Measurements from ENCODE around the gene HGS. TPM values are rescaled to one million over a fixed set of nuclear protein-coding genes. Genes with fewer than 3 reads are reported as not detected.

HGS gene
- total RNA-seq, 4 donors from 2014 or later = 91.0 to 181 (median 107) TPM

DNA sequence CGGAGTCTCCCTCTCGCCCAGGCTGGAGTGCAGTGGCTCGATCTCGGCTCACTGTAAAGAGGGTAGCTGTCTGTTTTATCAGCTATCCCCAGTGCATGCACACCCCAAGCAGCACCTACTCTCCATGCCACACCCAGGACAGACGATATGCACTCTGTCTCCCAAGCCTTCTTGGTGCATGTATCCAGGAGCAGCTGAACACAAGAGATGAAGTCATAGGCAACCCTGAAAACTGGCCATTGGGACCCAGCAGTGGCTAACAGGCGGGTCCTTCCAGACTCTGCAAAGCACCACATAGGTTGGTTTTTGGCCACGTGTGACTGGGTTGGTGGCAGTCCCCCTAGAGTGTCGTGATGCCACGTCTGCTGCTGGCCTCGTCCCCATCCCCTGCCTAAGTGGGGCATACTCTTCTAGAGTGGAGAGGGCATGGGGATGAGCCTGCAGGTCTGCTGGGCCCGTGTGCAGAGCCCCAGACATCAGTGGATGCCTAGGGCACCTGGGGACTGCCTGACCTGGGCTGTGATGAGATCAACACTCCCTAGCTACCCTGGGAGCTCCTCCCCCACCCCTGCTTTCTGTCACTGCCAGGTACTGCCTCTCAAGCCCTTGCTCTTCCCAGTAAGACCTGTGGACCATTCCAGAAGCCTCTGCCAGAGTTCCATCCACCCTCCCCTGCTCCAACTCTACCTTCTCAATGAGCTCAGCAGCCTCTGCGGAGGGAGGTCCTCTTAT lies 36.8 kb upstream of the HGS start:
- 79% methylated on average over 7 of the region's 12 CpGs for WGBS
- no peaks in the 10 kb centered on the region for H3K36me3 ChIP-seq
- peaks cover 44% of the 10 kb centered on the region for H3K27me3 ChIP-seq
- no peak overlapping the region for H3K27ac ChIP-seq
- no peaks in the 10 kb centered on the region for H3K9me3 ChIP-seq
- H3K4me3 ChIP-seq = no peak overlapping the region
- TF ChIP-seq POLR2AphosphoS5 (IDR thresholded peaks at IDR 0.05) (no peak), EP300 (IDR thresholded peaks at IDR 0.05) (no peak), POLR2A (IDR thresholded peaks at IDR 0.05) (no peak)
- TF ChIP-seq, protein P1, sequence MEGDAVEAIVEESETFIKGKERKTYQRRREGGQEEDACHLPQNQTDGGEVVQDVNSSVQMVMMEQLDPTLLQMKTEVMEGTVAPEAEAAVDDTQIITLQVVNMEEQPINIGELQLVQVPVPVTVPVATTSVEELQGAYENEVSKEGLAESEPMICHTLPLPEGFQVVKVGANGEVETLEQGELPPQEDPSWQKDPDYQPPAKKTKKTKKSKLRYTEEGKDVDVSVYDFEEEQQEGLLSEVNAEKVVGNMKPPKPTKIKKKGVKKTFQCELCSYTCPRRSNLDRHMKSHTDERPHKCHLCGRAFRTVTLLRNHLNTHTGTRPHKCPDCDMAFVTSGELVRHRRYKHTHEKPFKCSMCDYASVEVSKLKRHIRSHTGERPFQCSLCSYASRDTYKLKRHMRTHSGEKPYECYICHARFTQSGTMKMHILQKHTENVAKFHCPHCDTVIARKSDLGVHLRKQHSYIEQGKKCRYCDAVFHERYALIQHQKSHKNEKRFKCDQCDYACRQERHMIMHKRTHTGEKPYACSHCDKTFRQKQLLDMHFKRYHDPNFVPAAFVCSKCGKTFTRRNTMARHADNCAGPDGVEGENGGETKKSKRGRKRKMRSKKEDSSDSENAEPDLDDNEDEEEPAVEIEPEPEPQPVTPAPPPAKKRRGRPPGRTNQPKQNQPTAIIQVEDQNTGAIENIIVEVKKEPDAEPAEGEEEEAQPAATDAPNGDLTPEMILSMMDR (IDR thresholded peaks at IDR 0.05) = no peak
- DNase-seq (ENCODE audit: low spot score in 2 of 2) = no peak
- peaks cover 6% of the 10 kb centered on the region for H3K4me1 ChIP-seq

DNA sequence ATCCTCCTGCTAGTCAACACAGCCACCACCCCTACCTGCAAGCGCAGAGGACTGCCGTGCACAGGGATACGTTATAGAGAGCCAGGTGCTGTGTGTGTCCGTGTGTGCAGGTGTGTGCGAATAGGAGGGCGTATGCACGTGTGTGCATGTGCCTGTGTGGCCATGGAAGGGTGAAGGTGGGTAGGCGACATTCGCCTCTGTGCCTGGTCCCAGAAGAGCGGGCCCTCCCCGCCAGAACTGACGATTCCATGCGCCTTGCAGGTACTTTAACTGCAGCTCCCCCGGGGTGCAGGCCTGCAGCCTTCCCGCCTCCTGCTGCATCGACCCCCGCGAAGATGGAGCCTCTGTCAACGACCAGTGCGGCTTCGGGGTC lies 36.2 kb upstream of the HGS start:
- 61% methylated on average over 7 of the region's 21 CpGs for WGBS

DNA sequence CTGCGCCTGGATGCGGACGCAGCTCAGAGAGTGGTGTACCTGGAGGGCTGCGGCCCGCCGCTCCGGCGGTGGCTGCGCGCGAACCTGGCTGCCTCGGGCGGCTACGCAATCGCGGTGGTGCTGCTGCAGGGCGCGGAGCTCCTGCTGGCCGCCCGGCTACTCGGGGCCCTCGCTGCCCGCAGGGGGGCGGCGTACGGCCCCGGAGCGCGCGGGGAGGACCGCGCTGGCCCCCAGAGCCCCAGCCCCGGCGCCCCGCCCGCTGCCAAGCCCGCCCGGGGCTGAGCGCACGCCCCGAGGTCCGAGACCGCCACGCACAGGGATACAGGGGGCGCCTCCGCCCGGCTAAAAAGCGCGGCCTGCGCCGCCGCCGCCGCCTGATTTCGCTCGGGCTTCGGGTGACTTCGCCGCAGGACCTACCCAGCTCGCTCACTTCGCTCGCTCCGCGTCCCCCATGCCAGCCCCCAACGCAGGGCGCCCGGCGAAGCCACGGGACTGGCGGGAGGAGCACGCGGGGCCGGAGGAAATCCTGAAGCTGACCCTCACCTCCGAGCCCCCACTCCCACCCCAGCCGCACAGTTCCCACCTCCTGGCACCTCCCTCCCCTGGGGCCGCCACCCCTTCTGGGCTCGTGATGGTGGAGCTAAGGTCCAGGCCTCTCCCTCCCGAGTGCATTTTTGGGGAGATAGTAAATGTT lies 35.7 kb upstream of the HGS start:
- Histone ChIP-seq H3K9me3 (no peaks in the 10 kb centered on the region), H3K27ac (no peak overlapping the region), H3K4me3 (peak overlapping the region; percentile 32), H3K4me1 (peaks cover 6% of the 10 kb centered on the region), H3K36me3 (no peaks in the 10 kb centered on the region), H3K27me3 (peaks cover 47% of the 10 kb centered on the region)
- 9% methylated on average over 4 of the region's 78 CpGs for WGBS
- TF ChIP-seq POLR2AphosphoS5 (IDR thresholded peaks at IDR 0.05) (no peak), POLR2A (IDR thresholded peaks at IDR 0.05) (no peak), EP300 (IDR thresholded peaks at IDR 0.05) (no peak)
- TF ChIP-seq, protein P1 (IDR thresholded peaks at IDR 0.05) = no peak
- no peak for DNase-seq (ENCODE audit: low spot score in 2 of 2)

More for the DNA sequence above, 36.2 kb upstream of the HGS start:
- Histone ChIP-seq H3K27ac (no peak overlapping the region), H3K4me1 (peaks cover 6% of the 10 kb centered on the region), H3K27me3 (peaks cover 44% of the 10 kb centered on the region), H3K4me3 (peak overlapping the region; percentile 32), H3K36me3 (no peaks in the 10 kb centered on the region), H3K9me3 (no peaks in the 10 kb centered on the region)
- no peak for DNase-seq (ENCODE audit: low spot score in 2 of 2)
- TF ChIP-seq POLR2AphosphoS5 (IDR thresholded peaks at IDR 0.05) (no peak), POLR2A (IDR thresholded peaks at IDR 0.05) (no peak), EP300 (IDR thresholded peaks at IDR 0.05) (no peak)
- TF ChIP-seq, protein P1 (IDR thresholded peaks at IDR 0.05) = no peak

DNA sequence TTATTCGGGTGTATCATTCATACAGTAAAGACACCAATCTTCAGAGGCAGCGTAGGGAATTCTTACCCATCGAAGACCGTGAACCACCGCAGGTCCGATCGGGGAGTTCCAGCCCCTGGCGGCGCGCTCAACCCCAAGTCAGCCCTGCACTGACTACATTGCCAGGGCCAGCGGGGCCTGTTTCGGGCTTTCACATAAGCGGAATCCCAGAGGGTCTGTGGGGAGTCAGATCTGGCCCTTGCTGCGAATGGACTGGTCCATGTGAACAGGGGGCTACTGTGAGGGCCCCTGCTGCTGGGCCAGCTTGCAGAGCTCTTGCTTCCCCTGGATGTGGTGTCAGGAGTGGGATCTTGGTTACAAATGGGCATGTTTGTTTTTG lies 35.1 kb upstream of the HGS start:
- TF ChIP-seq POLR2A (IDR thresholded peaks at IDR 0.05) (no peak), POLR2AphosphoS5 (IDR thresholded peaks at IDR 0.05) (no peak), EP300 (IDR thresholded peaks at IDR 0.05) (no peak)
- TF ChIP-seq, protein P1 (IDR thresholded peaks at IDR 0.05) = no peak
- no peaks in the 10 kb centered on the region for H3K36me3 ChIP-seq
- no peak overlapping the region for H3K27ac ChIP-seq
- no peak for DNase-seq (ENCODE audit: low spot score in 2 of 2)
- no peak overlapping the region for H3K4me3 ChIP-seq
- H3K27me3 ChIP-seq = peaks cover 52% of the 10 kb centered on the region
- WGBS = 66% methylated on average over 10 of the region's 14 CpGs
- H3K9me3 ChIP-seq = no peaks in the 10 kb centered on the region
- peaks cover 6% of the 10 kb centered on the region for H3K4me1 ChIP-seq

DNA sequence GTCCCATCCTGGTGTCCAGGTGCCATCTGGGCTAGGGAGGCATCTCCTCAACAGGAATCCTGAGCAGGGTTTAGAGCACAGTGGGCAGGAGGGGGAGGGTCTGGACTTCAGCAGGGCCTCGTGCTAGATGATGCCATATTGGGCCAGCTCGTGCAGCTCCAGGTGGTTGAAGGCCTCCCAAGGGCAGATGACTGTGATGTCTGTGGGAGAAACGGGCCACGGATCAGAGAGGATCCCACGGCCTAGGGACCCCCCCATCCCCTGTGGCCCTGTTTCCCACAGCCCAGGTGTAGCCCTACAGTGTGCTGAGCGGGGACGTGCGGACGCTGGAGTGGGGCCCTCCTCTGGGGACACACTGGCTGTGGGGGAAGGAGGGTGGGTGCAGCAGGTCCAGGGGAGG lies 32.9 kb upstream of the HGS start:
- DNase-seq (ENCODE audit: low spot score in 2 of 2) = no peak
- Histone ChIP-seq H3K36me3 (no peaks in the 10 kb centered on the region), H3K27ac (no peak overlapping the region), H3K9me3 (no peaks in the 10 kb centered on the region), H3K4me3 (no peak overlapping the region), H3K27me3 (peaks cover 52% of the 10 kb centered on the region), H3K4me1 (peaks cover 6% of the 10 kb centered on the region)
- TF ChIP-seq, protein P1 (IDR thresholded peaks at IDR 0.05) = no peak
- TF ChIP-seq POLR2A (IDR thresholded peaks at IDR 0.05) (no peak), EP300 (IDR thresholded peaks at IDR 0.05) (no peak), POLR2AphosphoS5 (IDR thresholded peaks at IDR 0.05) (no peak)
- WGBS = 75% methylated on average over 8 of the region's 9 CpGs
